PFSK-1 (cell line): ENCODE measurements around the gene TGM6.

Experiments
- FOXP2 ChIP-seq: optimal IDR thresholded peaks from 2 replicates; pipeline ENCODE3; 2011; ENCODE audit warnings: borderline replicate concordance, control low read depth, inconsistent platforms; ENCODE audit not compliant: insufficient read depth; ENCODE audit errors: extremely low read length, extremely low read depth
- POLR2AphosphoS5 ChIP-seq: IDR thresholded peaks from 2 replicates; pipeline ENCODE4 v1.6.1; 2012; ENCODE audit warnings: low read depth, mild to moderate bottlenecking, control low read depth, low read length, moderate library complexity
- SIN3A ChIP-seq: IDR thresholded peaks from 2 replicates; pipeline ENCODE4 v1.6.1; 2012; ENCODE audit warnings: mild to moderate bottlenecking, low read length, moderate library complexity, borderline replicate concordance; ENCODE audit not compliant: insufficient read depth
- TAF1 ChIP-seq: IDR thresholded peaks from 2 replicates; pipeline ENCODE4 v1.6.1; 2012; ENCODE audit warnings: low read length, control low read depth, borderline replicate concordance; ENCODE audit not compliant: insufficient read depth
- TF ChIP-seq, protein P1 (sequence below), 2 experiments: IDR thresholded peaks; 2 replicates each; pipeline versions ENCODE4 v1.6.1 to v1.8.0; 2011 to 2012; ENCODE audit warnings: low read depth in 2 of 2, low read length in 2 of 2, control low read depth in 1 of 2, inconsistent platforms in 1 of 2, mild to moderate bottlenecking in 1 of 2, moderate library complexity in 1 of 2; ENCODE audit not compliant: insufficient read depth in 1 of 2

TGM6 gene

DNA sequence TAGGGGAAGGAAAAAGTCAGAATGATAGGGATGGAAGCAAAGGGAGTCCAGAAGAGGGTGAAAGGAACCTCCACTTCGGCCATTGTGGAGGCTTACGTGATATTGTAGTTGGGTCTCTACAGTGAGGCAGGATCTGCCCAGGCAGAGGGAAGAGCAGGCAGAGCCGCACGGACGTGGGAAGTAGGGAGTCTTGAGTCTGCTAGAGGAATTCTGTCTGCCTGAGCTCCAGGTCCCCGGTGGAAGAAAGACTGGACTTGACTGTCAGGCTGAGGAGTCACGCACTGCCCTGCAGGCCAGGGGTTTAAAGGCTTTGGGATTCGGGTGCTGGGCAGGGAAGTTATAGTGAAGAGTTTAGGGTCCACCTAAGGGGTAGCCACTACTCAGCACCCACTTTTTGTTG, 16.4 kb downstream of the TGM6 start:
- no peak for TF ChIP-seq POLR2AphosphoS5
- no peak for TF ChIP-seq SIN3A
- TF ChIP-seq TAF1 = no peak
- TF ChIP-seq, protein P1, sequence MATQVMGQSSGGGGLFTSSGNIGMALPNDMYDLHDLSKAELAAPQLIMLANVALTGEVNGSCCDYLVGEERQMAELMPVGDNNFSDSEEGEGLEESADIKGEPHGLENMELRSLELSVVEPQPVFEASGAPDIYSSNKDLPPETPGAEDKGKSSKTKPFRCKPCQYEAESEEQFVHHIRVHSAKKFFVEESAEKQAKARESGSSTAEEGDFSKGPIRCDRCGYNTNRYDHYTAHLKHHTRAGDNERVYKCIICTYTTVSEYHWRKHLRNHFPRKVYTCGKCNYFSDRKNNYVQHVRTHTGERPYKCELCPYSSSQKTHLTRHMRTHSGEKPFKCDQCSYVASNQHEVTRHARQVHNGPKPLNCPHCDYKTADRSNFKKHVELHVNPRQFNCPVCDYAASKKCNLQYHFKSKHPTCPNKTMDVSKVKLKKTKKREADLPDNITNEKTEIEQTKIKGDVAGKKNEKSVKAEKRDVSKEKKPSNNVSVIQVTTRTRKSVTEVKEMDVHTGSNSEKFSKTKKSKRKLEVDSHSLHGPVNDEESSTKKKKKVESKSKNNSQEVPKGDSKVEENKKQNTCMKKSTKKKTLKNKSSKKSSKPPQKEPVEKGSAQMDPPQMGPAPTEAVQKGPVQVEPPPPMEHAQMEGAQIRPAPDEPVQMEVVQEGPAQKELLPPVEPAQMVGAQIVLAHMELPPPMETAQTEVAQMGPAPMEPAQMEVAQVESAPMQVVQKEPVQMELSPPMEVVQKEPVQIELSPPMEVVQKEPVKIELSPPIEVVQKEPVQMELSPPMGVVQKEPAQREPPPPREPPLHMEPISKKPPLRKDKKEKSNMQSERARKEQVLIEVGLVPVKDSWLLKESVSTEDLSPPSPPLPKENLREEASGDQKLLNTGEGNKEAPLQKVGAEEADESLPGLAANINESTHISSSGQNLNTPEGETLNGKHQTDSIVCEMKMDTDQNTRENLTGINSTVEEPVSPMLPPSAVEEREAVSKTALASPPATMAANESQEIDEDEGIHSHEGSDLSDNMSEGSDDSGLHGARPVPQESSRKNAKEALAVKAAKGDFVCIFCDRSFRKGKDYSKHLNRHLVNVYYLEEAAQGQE (IDR thresholded peaks at IDR 0.05; ENCODE audit: insufficient read depth in 1 of 2, low read depth in 2 of 2, low read length in 2 of 2) = no peak
- TF ChIP-seq FOXP2 = no peak

DNA sequence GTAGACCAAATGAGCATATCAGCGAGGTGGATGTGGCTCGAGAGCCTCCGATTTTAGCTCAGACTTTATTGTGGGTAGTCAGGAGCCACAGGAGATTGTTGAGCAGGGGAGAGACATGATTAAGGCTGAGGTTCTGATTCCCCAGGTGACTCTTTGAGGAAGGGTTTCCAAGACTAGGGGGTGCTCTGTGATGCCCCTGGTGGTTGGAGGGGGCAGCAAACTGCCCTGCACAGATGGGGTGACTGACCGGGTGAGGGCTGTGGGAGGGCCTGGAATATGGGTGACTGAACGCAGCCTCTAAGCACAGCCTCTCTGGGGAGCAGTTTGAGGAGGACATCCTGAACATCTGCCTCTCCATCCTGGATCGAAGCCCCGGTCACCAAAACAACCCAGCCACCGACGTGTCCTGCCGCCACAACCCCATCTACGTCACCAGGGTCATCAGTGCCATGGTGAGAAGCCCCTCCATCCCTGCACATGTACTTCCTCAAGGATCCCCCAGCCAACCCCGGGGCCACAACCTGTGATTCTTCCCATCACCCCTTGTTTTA, 17.0 kb downstream of the TGM6 start:
- TF ChIP-seq FOXP2 = no peak
- no peak for TF ChIP-seq SIN3A
- no peak for TF ChIP-seq POLR2AphosphoS5
- TF ChIP-seq, protein P1 (IDR thresholded peaks at IDR 0.05; ENCODE audit: insufficient read depth in 1 of 2, low read depth in 2 of 2, low read length in 2 of 2) = no peak
- no peak for TF ChIP-seq TAF1

DNA sequence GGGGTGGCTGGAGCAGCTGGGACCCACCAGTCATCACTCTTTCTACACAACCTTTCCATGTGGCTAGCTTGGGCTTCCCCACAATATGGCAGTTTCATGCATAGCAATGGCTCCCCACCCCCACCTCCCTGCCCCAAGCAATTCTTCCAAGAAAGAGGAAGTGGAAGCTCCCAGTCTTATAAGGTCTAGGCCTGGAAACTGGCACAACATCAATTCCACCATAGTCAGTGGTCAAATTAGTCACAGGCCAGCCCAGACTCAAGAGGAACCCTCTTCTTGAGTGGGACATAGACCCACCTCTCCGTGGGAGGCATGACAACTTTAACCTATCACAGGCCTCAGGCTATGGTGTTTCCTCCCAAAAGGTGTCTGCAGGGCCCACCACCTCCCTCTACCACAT, 17.7 kb downstream of the TGM6 start:
- TF ChIP-seq TAF1 (no peak), SIN3A (no peak), FOXP2 (no peak), POLR2AphosphoS5 (no peak)
- TF ChIP-seq, protein P1 (IDR thresholded peaks at IDR 0.05; ENCODE audit: insufficient read depth in 1 of 2, low read depth in 2 of 2, low read length in 2 of 2) = no peak

DNA sequence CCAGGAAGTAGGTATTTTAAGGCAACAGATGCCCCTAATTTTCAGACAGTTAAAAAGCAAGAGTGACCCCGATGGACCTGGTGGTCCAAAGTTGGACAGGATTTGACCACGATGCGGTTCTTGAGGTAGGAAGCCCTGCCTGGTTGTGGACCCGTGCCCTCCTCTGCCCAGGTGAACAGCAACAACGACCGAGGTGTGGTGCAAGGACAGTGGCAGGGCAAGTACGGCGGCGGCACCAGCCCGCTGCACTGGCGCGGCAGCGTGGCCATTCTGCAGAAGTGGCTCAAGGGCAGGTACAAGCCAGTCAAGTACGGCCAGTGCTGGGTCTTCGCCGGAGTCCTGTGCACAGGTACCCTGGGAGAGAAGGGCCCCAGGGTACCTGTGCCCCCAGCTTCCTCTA, 18.7 kb downstream of the TGM6 start:
- TF ChIP-seq FOXP2 (no peak), SIN3A (no peak), TAF1 (no peak), POLR2AphosphoS5 (no peak)
- TF ChIP-seq, protein P1 (IDR thresholded peaks at IDR 0.05; ENCODE audit: insufficient read depth in 1 of 2, low read depth in 2 of 2, low read length in 2 of 2) = no peak

DNA sequence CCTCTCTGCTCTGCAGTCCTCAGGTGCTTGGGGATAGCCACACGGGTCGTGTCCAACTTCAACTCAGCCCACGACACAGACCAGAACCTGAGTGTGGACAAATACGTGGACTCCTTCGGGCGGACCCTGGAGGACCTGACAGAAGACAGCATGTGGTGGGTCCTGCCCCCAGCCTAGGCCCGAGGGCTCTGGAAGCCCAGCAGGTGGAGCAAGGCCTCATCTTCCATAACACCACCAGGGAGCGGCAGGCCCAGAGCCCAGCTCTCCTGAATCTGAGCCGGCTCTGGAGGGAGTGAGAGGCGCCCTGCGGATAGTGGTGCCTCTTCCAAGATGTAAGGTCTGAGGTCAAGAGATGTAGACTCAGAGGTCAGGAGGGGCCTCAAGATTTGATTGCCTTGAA, 19.6 kb downstream of the TGM6 start:
- no peak for TF ChIP-seq FOXP2
- TF ChIP-seq, protein P1 (IDR thresholded peaks at IDR 0.05; ENCODE audit: insufficient read depth in 1 of 2, low read depth in 2 of 2, low read length in 2 of 2) = no peak
- no peak for TF ChIP-seq TAF1
- no peak for TF ChIP-seq SIN3A
- TF ChIP-seq POLR2AphosphoS5 = no peak
